T47D (cell line): ENCODE results near the gene KHK.
A peak's percentile ranks its signal among the peaks of the same experiment; 100 is the strongest.

Experiments
- DNase-seq, 2 experiments: peaks; one replicate each; pipeline versions ENCODE4 v3.0.0 to v3.0.0-alpha.2; 2011 to 2012; ENCODE audit warnings: low read depth in 1 of 2, low spot score in 1 of 2
- JUND ChIP-seq: IDR thresholded peaks from 2 replicates; pipeline ENCODE4 v1.6.1; 2012; ENCODE audit warnings: low read depth
- in situ Hi-C: cut with HindIII; loops from 2 replicates; pipeline ENCODE4 v1.10.0; 2016; ENCODE audit warnings: low sequenced_read_pairs, low pct_unique_long_range_greater_than_20kb

KHK gene

DNA sequence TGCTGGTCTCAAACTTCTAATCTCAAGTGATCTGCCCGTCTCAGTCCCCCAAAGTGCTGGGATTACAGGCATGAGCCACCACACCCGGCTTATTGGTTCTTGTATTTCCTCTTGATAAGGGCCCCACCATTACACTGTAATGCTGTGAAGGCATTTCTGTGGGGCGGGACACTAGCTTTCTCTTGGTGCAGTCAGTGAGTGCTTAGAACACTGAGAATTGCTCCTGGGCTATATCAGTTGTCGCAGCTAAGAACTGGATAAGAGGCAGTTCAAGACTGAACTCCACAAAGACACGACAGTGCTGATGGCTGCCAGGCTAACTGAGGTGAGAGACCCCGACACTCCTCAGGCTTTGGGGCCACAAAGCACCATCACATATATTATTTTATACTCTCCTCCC lies 2.1 kb downstream of the KHK start:
- in situ Hi-C loops: no loop called here
- no peak for DNase-seq
- TF ChIP-seq JUND: no peak

DNA sequence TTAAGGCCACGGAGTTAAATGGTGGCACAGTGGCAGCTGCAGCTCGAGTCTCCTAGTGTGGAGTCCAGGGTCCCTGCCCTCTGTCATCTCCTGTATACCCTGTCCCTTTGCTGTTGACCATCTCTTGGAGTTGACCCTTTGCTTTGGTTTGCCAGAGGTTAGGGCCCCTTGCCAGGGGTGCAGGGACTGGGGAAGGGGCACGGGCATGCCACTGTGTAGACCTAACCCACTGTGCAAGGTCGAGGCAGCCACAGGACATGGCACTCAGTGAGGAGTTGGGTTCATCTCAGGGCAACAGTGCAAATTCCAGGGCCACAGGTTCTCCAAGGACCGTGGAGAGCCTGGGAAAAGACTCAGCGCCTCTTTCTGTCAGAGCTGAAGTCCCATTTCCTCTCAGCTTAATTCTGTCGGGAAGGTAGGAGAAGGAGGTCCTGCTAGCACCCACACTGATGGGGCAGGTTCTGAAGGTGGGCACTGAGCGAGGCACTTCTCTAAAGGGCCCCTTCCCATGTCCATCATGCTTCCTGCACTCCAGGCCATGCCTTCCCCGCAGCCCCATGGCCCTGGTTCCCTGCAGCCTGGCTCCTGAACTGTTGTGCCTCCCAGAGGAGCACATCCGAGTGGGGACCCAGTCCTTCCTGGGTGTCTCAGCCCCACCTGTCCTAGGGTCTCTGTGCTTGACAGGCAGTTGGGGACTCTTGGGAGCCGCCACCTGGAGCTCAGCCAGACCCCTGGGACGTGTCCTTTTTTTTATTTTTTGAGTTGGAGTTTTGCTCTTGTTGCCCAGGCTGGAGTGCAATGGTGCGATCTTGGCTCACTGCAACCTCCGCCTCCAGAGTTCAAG lies 2.8 kb downstream of the KHK start:
- in situ Hi-C loops: no loop called here
- no peak for TF ChIP-seq JUND
- no peak for DNase-seq

DNA sequence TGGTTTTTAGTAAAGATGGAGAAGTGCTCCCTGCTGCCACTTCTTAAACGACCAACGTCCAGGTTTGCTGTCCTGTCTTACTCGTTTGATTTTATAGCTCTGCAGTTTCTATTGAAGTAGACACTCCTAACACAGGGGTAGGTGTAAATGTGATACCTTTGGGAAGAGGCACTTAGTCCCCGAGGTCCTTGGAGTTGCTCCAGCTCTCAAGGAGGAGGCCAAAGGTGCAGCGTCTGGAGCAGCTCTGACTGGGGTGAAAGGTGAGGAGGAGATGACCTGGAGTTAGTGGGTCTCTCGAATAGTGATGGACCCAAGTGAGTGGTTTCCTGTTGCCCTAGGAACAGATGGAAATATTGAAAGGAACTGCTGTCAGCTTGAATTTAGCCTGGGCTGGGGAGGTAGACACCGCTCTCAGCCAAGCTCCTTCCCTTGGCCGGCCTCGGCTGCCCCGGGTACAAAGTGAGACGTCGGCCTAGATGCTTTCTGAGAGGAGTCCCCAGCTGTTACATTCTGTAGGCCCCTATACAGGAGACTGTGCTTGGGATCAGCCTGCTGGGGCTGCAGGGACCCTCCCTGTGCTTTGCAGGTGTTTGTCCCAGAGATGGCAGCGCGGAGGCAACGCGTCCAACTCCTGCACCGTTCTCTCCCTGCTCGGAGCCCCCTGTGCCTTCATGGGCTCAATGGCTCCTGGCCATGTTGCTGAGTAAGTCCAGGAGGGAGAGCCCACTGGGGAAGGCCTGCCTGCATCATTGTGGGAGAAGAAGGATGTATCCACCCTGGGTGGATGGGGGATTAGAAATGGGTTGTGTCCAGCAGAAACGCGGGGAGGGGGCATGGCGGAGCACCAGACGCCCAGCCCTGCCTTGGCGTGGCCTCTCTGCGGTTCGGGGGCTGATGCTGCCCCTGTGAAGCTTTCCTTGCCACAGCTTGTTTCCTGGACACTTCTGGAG lies 5.4 kb downstream of the KHK start:
- in situ Hi-C loops: no loop called here
- no peak for TF ChIP-seq JUND
- DNase-seq: no peak

DNA sequence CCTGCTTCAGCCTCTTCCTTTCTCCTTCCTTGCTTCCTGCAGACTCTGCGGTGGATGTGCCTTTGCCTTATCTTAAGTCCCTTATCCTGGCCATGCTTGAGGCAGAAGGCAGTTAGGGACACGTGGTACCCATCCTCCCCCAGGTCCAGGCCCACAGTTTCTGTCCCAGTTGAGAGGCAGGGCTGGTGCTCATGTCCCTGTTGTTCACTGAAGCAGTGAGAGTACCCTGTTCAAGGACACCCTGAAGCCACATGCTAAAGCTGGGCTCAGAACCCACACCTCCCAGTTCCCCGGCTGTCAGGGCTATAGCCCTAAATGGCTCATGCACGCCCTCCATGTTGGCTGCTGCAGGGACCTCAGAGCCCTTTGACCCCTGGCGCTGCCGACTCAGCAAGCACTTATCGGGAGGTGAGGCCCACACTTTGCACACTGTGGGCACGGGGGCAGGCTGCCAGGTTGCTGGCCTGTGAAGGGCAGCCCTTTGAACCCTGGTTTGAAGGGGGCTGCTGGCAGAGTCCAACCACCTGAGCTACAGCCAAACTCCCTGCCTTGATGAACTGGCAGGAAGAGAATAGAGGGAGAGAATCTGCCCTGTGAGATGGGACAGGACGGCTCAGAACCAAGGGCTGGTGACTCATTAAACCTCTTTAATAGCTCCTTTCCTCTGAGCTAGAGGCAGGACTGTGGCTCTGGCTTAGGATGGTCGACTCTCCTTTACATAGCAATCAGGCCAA lies 6.3 kb downstream of the KHK start:
- no peak for TF ChIP-seq JUND
- in situ Hi-C loops: no loop called here
- no peak for DNase-seq

DNA sequence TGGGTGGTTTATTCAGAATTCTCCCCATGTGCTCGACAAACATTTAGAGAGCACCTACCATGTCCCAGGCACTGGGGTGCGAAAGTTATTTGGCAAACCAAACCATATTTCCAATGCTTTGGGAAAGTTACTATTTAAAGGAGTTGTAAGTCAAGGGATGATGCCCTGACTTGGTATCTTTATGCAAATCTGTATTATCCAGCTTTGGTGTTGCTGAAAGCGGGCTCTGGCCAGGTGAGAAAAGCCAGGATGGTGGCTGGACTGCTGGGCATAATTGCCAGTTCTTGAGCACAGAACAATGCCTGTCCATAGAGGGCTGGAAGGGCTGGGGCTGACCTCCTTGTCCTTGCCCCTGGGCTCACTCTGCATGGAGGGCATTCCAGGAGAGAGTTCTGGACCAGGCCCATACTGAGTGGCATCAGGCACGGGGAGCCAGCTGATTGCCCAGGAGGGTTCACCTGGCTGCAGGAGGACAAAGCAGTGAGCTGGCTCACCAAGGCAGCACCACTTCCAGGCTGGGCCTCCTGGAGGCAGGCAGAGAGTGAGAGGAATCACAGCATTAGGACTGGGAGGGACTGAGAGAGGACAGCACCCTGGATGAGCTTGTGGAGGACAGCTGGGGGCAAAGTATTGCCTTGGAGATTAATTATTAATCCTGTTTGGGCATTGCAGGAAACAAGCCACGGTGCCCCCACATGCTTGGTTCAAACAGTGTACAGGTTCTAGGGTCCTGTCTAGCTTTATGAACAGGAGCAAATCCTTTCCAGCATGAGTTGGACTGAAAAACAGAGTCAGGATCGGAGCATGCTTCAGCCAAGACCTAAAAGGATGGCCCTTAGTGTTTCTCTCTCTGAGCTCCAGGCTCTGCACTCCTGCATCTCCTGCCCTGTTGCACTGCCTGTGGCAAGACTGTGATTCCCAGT lies 7.1 kb downstream of the KHK start:
- DNase-seq: no peak
- no peak for TF ChIP-seq JUND
- in situ Hi-C loops: no loop called here

DNA sequence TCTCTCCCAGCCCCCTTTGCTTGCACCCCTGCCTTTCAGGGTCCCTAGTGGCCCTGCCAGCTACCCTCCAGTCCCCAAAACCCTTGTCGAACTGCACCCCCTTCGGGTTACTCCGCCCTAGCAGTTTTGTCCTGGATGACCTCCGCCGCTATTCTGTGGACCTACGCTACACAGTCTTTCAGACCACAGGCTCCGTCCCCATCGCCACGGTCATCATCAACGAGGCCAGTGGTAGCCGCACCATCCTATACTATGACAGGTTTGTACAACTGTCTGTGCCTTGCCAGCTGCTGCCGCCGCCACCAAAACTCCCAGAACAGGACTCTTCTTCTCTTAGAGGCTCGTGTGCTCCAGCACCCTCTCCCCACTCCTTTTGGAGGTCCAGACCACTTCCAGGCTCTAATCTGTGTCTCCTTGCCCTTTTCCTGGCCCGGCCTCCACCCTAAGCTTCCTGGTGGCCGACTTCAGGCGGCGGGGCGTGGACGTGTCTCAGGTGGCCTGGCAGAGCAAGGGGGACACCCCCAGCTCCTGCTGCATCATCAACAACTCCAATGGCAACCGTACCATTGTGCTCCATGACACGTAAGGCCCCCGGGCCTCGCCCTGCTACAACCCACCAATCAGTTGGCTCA lies 7.9 kb downstream of the KHK start:
- TF ChIP-seq JUND: no peak
- in situ Hi-C loops: no loop called here
- no peak for DNase-seq

DNA sequence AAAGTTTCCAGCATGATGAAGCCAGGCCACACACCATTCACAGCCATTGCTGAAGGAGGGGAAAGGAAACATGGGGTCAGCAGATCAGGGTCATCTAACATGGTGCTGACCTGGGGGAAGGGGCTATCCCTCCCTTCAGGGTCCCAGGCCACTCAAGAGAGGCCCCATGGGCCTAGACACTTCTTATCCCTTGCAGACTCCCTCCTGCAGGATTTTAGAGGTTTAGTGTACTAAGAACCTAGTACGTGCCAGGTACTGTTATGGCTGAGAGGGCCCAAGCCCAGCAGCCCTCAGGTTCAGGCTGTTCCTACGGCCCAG lies 8.8 kb downstream of the KHK start:
- TF ChIP-seq JUND: no peak
- in situ Hi-C loops: no loop called here
- DNase-seq: no peak

DNA sequence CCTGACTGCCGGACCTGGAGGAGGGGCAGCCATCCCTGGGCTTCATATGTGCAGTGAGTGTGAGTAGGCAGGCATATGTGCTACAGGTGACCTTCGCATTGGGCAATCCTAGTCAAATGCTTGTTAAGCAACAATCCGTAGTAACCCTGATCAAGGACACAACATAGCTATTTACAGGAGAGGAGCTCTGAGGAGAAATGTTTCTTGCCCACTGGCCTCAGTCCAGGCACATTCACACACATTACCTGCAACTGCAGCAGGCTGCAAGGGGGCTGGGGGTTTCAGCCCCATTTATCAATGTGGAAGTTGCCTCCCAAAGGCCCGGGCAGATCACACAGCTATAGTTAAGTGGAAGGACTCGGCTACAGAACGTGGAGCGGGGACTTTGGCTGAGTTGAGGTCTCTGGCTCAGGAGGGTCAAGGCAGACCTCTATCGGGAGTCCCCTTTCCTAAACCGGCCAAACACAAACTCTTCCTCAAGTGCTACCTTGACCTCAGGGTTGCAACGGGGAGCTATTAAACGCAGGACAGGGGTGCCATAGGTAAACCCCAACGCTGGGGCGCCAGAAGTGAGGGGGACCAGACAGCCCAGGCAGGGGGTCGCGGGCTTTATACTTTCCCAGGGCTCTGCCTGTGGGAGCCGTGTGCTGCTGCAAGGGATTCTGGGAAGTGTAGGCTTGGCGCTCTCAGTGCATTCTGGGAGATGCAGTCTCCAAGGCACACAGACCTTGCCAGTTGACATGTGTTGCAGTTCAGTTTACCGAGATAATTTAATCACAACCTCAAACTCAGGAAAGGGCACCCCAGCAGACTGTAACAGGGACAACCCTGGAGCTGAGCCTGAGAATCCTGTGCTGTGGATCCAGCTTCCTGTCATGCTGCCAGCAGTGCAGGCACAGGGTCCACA lies 9.4 kb downstream of the KHK start:
- in situ Hi-C loops: no loop called here
- DNase-seq: peak; percentile 64 to 72
- TF ChIP-seq JUND: no peak

DNA sequence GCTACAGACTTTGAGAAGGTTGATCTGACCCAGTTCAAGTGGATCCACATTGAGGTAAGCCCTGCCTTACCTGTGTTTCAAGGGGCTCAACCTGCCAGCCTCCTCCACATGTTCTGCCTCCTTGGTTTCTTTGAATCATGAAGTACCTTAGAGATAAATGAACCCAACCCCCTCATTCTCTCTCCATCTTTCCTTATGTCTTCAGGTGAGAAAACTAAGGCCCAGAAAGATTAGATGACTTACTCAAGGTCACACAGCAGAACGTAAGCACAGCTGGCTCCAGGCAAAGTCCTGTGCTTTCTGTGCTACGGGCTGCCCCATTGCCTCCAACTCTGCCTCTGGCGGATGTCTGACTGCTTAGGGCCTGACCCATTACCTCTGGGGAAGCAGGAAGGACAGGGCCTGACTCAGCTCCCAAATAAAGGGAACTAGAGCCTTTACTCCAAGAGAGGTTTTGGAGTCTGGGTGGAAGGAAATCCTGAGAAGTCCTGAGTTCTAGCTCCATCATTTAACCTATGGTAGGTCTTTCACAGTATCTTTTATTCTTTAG lies 10.3 kb downstream of the KHK start:
- DNase-seq: no peak
- no peak for TF ChIP-seq JUND
- in situ Hi-C loops: no loop called here

DNA sequence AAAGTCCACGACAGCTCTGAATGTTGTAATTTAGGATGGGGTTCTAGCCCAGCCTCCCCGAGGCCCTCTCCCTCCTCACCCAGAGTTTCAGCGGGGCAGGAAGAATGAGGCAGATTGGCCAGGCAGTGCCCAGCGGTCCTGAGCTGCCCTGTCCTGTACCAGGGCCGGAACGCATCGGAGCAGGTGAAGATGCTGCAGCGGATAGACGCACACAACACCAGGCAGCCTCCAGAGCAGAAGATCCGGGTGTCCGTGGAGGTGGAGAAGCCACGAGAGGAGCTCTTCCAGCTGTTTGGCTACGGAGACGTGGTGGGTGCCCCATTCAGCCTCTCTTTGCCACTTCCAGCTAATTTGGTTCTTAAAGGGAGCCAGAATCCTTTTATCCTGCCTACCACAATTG lies 10.8 kb downstream of the KHK start:
- DNase-seq: no peak
- no peak for TF ChIP-seq JUND
- in situ Hi-C loops: no loop called here
